Mesendoderm (in vitro differentiated cells): ENCODE results near the gene PBX2.
"Not testable (repeated sequence)": the region's sequence is repeated elsewhere in the genome, so short reads cannot be mapped to it uniquely, and the experiment has no call there.

Source experiments
- DNase-seq: peaks from one replicate; pipeline ENCODE4 v3.0.0; 2013
- H2AK5ac ChIP-seq: 2 replicates; pipeline ENCODE4 v1.6.1; 2013; ENCODE audit warnings: low read length, inconsistent platforms
- H2BK120ac ChIP-seq: 2 replicates; pipeline ENCODE4 v1.6.1; 2013; ENCODE audit warnings: low read depth, mild to moderate bottlenecking, low read length, moderate library complexity, mixed read lengths
- H2BK15ac ChIP-seq: replicated peaks from 2 replicates; pipeline ENCODE4 v1.6.1; 2013; ENCODE audit warnings: low read depth, mild to moderate bottlenecking, moderate library complexity
- H2BK5ac ChIP-seq: 2 replicates; pipeline ENCODE4 v1.6.1; 2013; ENCODE audit warnings: low read length, inconsistent platforms
- H3K18ac ChIP-seq: 2 replicates; pipeline ENCODE4 v1.6.1; 2013; ENCODE audit warnings: mild to moderate bottlenecking, low read length, mixed read lengths
- H3K23ac ChIP-seq: one replicate; pipeline ENCODE4 v1.6.1; 2013; ENCODE audit warnings: low read length
- H3K27ac ChIP-seq: 2 replicates; pipeline ENCODE4 v1.5.1; 2013; ENCODE audit warnings: low read depth, mild to moderate bottlenecking, inconsistent platforms, low read length, moderate library complexity
- H3K27me3 ChIP-seq: 2 replicates; pipeline ENCODE4 v1.6.1; 2013; ENCODE audit warnings: low read length, control low read depth, mild to moderate bottlenecking, inconsistent platforms; ENCODE audit not compliant: insufficient read depth, poor library complexity
- H3K36me3 ChIP-seq: 2 replicates; pipeline ENCODE4 v1.6.1; 2013; ENCODE audit warnings: low read length, inconsistent platforms; ENCODE audit not compliant: control insufficient read depth, insufficient read depth
- H3K4ac ChIP-seq: one replicate; pipeline ENCODE4 v1.6.1; 2013; ENCODE audit warnings: low read depth, mild to moderate bottlenecking, low read length, moderate library complexity
- H3K4me1 ChIP-seq: 2 replicates; pipeline ENCODE4 v1.6.1; 2013; ENCODE audit warnings: low read depth, low read length, inconsistent platforms; ENCODE audit not compliant: control insufficient read depth
- H3K4me2 ChIP-seq: 2 replicates; pipeline ENCODE4 v1.6.1; 2013; ENCODE audit warnings: low read length
- H3K4me3 ChIP-seq: 2 replicates; pipeline ENCODE4 v1.5.1; 2013; ENCODE audit warnings: mild to moderate bottlenecking, low read length
- H3K56ac ChIP-seq: one replicate; pipeline ENCODE4 v1.6.1; 2013; ENCODE audit warnings: low read length
- H3K79me1 ChIP-seq: 2 replicates; pipeline ENCODE4 v1.6.1; 2013; ENCODE audit warnings: low read length, inconsistent platforms
- H3K79me2 ChIP-seq: 2 replicates; pipeline ENCODE4 v1.6.1; 2013; ENCODE audit warnings: mild to moderate bottlenecking, low read length; ENCODE audit not compliant: control insufficient read depth, insufficient read depth
- H3K9ac ChIP-seq: 2 replicates; pipeline ENCODE4 v1.6.1; 2013; ENCODE audit warnings: low read length, inconsistent platforms
- H4K5ac ChIP-seq: one replicate; pipeline ENCODE4 v1.6.1; 2013; ENCODE audit warnings: low read length
- H4K8ac ChIP-seq: one replicate; pipeline ENCODE4 v1.6.1; 2013; ENCODE audit warnings: low read depth, mild to moderate bottlenecking, control low read depth, low read length, moderate library complexity
- WGBS: extraction: QIAGEN DNeasy Blood & Tissue Kit; methylation state at CpG from one replicate; pipeline ENCODE4 v1.1.7; 2013; ENCODE audit warnings: low lambda C conversion rate, missing lambda C conversion rate; ENCODE audit not compliant: insufficient coverage; ENCODE audit errors: extremely low coverage; 5-methylcytosine and 5-hydroxymethylcytosine counted together

The PBX2 gene

DNA sequence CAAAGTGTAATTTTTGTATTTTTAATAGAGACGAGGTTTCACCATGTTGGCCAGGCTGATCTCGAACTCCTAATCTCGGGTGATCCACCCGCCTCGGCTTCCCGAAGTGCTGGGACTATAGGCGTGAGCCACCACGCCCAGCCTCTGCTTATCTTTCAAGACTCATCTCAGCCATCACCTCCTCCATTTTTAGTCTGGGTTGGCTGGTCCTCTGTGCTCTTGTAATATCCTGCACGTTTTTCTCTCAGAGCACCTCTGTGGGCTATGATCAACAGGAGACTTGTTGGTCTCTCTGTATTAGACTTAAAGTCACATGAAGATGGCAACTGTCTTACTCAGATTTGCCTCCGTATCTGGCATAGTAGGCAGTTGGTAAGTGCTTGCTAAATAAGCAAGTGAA is 26.3 kb upstream of the PBX2 start:
- no peak overlapping the region for H2BK5ac ChIP-seq
- H3K9ac ChIP-seq = no peak overlapping the region
- H3K79me2 ChIP-seq = no peaks in the 10 kb centered on the region
- no CpG with 5 or more reads among the region's 10 CpGs for WGBS
- H3K4me2 ChIP-seq = no peak overlapping the region
- H3K36me3 ChIP-seq = no peaks in the 10 kb centered on the region
- H2AK5ac ChIP-seq = no peak overlapping the region
- no peak overlapping the region for H3K56ac ChIP-seq
- H3K18ac ChIP-seq = no peak overlapping the region
- no peak overlapping the region for H4K5ac ChIP-seq
- no peak overlapping the region for H3K4me3 ChIP-seq
- no peaks in the 10 kb centered on the region for H3K79me1 ChIP-seq
- no peaks in the 10 kb centered on the region for H3K4me1 ChIP-seq
- no peak overlapping the region for H3K27ac ChIP-seq
- H4K8ac ChIP-seq = no peak overlapping the region
- no peak overlapping the region for H3K4ac ChIP-seq
- no peak overlapping the region for H3K23ac ChIP-seq
- no peak for DNase-seq
- H2BK120ac ChIP-seq = no peak overlapping the region
- H3K27me3 ChIP-seq = no peaks in the 10 kb centered on the region
- H2BK15ac ChIP-seq = no peak overlapping the region

DNA sequence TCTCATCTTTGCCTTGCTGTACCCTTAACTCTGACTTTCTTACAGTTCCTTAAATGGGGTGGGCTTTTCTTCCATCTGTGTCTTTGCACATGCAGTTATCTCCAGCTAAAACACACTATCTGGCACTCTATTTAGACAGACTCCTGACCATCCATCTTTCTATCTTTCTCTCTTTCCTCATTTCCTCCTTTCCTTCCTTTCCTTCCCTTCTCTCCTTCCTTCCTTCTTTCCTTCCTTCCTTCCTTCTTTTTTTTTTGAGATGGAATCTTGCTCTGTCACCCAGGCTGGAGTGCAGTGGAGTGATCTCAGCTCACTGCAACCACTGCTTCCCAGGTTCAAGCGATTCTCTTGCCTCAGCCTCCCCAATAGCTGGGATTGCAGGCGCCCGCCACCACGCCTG is 25.6 kb upstream of the PBX2 start:
- no peak overlapping the region for H3K56ac ChIP-seq
- no peak overlapping the region for H3K4ac ChIP-seq
- H4K5ac ChIP-seq = no peak overlapping the region
- H3K27me3 ChIP-seq = no peaks in the 10 kb centered on the region
- no peaks in the 10 kb centered on the region for H3K4me1 ChIP-seq
- H3K79me1 ChIP-seq = no peaks in the 10 kb centered on the region
- DNase-seq = no peak
- no CpG with 5 or more reads among the region's 4 CpGs for WGBS
- H2BK5ac ChIP-seq = no peak overlapping the region
- no peak overlapping the region for H4K8ac ChIP-seq
- no peak overlapping the region for H3K4me3 ChIP-seq
- H2BK120ac ChIP-seq = no peak overlapping the region
- no peak overlapping the region for H3K23ac ChIP-seq
- H3K18ac ChIP-seq = no peak overlapping the region
- H3K79me2 ChIP-seq = no peaks in the 10 kb centered on the region
- no peak overlapping the region for H3K27ac ChIP-seq
- no peaks in the 10 kb centered on the region for H3K36me3 ChIP-seq
- no peak overlapping the region for H2AK5ac ChIP-seq
- H2BK15ac ChIP-seq = no peak overlapping the region
- no peak overlapping the region for H3K4me2 ChIP-seq
- H3K9ac ChIP-seq = no peak overlapping the region

DNA sequence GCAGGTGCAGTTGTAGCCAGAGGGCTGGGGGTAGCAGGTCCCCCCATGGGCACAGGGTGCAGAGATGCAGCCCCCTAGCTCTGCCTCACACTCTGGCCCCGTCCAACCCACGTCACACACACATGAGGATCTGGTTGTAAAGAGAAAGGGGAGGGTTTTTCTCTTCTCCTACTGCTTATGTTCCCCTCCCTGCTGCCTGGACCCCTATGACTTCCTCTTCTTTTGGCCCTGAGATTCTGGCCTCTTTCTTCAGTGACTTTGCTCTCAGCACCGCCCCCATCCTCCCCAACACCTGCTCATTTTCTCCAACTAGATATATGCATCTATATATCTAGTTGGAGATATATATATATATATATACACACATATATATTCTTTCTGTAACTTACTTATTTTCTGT is 24.1 kb upstream of the PBX2 start:
- H3K4ac ChIP-seq = no peak overlapping the region
- H2BK15ac ChIP-seq = no peak overlapping the region
- H3K4me3 ChIP-seq = no peak overlapping the region
- no peak overlapping the region for H3K27ac ChIP-seq
- H3K18ac ChIP-seq = no peak overlapping the region
- no peaks in the 10 kb centered on the region for H3K4me1 ChIP-seq
- H3K9ac ChIP-seq = no peak overlapping the region
- no peak overlapping the region for H2BK5ac ChIP-seq
- no peak overlapping the region for H3K56ac ChIP-seq
- no peak overlapping the region for H4K8ac ChIP-seq
- H3K36me3 ChIP-seq = no peaks in the 10 kb centered on the region
- H4K5ac ChIP-seq = no peak overlapping the region
- WGBS = no CpG with 5 or more reads among the region's 3 CpGs
- H3K4me2 ChIP-seq = no peak overlapping the region
- H3K27me3 ChIP-seq = no peaks in the 10 kb centered on the region
- no peak for DNase-seq
- H3K79me2 ChIP-seq = no peaks in the 10 kb centered on the region
- H3K79me1 ChIP-seq = no peaks in the 10 kb centered on the region
- no peak overlapping the region for H3K23ac ChIP-seq
- H2AK5ac ChIP-seq = no peak overlapping the region
- no peak overlapping the region for H2BK120ac ChIP-seq

DNA sequence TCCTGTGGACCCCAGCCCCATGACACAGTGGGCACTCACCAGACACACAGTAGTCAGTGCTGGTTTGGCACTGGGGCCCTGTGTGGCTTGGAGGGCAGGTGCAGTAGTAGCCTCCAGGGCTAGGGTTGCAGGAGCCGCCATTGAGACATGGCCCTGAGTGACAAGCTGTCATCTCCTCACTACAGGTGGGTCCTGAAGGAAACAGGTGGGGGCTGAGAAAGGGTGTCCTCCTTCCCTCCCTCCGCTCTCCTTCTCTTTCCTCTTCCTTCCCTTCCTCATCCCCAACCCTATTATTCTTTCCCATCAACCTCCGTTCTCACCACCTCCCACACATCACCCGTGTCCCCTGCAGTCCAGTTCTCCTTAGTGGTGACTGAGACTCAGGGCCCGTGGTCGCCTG is 23.6 kb upstream of the PBX2 start:
- WGBS = no CpG with 5 or more reads among the region's 6 CpGs

DNA sequence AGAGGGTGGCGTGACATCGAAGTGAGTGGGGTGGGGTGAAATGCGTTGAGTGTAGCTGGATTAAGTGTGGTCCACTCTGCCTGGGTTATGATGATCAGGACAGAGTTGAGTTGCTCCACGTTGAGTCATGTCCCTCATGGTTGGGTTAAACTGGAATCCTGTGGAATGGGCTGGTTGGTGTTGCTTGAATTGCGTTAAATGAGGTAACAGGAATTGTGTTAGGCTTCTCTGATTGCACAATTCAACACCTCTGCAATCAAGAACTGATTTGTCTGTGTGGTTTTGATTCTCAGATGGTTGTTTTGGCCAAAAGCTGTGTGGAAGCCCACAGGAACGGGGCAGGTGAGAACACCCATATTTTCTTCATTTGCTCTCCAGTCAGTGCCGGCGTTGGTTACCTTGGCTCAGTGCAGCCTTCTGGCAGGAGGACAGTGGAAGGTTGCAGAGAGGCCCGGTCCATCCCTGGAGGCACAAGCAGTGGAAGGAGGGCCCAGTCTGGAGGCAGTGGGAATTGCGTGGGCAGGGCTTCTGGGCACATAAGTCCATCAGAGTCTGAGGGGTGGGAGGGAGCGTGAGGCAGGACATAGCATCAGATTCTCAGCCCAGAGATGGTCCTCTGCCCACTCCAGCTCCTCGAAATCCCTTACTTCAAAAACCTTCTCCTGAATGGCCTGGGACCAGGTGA is 22.2 kb upstream of the PBX2 start:
- Histone ChIP-seq H3K27ac (no peak overlapping the region), H3K79me2 (no peaks in the 10 kb centered on the region), H3K9ac (no peak overlapping the region), H3K79me1 (no peaks in the 10 kb centered on the region), H2BK15ac (no peak overlapping the region), H3K56ac (no peak overlapping the region), H3K4me3 (no peak overlapping the region), H3K27me3 (no peaks in the 10 kb centered on the region), H4K5ac (no peak overlapping the region), H3K36me3 (no peaks in the 10 kb centered on the region), H3K4me2 (no peak overlapping the region), H2BK5ac (no peak overlapping the region), H3K23ac (no peak overlapping the region), H4K8ac (no peak overlapping the region), H3K4ac (no peak overlapping the region), H3K4me1 (no peaks in the 10 kb centered on the region), H2AK5ac (no peak overlapping the region), H2BK120ac (no peak overlapping the region), H3K18ac (no peak overlapping the region)
- no CpG with 5 or more reads among the region's 12 CpGs for WGBS
- DNase-seq = no peak

More for the DNA sequence above, 23.6 kb upstream of the PBX2 start:
- no peak overlapping the region for H3K4me2 ChIP-seq
- H3K4ac ChIP-seq = no peak overlapping the region
- H3K18ac ChIP-seq = no peak overlapping the region
- no peak overlapping the region for H3K23ac ChIP-seq
- DNase-seq = no peak
- no peak overlapping the region for H2AK5ac ChIP-seq
- H3K4me1 ChIP-seq = no peaks in the 10 kb centered on the region
- H3K79me1 ChIP-seq = no peaks in the 10 kb centered on the region
- no peak overlapping the region for H2BK5ac ChIP-seq
- no peaks in the 10 kb centered on the region for H3K27me3 ChIP-seq
- H3K4me3 ChIP-seq = no peak overlapping the region
- H3K9ac ChIP-seq = no peak overlapping the region
- no peak overlapping the region for H2BK120ac ChIP-seq
- no peak overlapping the region for H3K27ac ChIP-seq
- H3K79me2 ChIP-seq = no peaks in the 10 kb centered on the region
- H4K8ac ChIP-seq = no peak overlapping the region
- no peaks in the 10 kb centered on the region for H3K36me3 ChIP-seq
- no peak overlapping the region for H2BK15ac ChIP-seq
- H3K56ac ChIP-seq = no peak overlapping the region
- H4K5ac ChIP-seq = no peak overlapping the region

DNA sequence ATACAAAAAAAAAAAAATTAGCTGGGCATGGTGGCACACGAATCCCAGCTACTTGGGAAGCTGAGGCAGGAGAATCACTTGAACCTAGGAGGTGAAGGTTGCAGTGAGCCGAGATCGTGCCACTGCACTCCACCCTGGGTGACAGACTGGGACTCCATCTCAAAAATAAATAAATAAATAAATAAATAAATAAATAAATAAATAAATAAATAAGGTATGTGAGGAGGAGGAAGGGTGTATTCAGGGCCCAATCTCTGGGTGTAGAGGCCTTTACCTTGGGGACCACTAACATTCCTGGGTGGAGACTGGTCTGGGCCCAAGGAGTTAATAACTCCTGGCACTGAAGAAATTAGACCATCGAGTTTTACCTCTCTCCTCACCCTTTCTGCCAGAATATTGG is 21.4 kb upstream of the PBX2 start:
- H4K8ac ChIP-seq, H4K5ac ChIP-seq, H2BK120ac ChIP-seq, H2AK5ac ChIP-seq, H3K9ac ChIP-seq, H3K23ac ChIP-seq, H2BK5ac ChIP-seq, H3K27ac ChIP-seq, H3K79me1 ChIP-seq, H3K18ac ChIP-seq, H3K4ac ChIP-seq, DNase-seq, H3K4me2 ChIP-seq, H3K56ac ChIP-seq, H3K4me3 ChIP-seq, H3K4me1 ChIP-seq, H2BK15ac ChIP-seq, H3K27me3 ChIP-seq, H3K79me2 ChIP-seq, H3K36me3 ChIP-seq: not testable (repeated sequence)
- WGBS = no CpG with 5 or more reads among the region's 4 CpGs
